Activated CD4-positive, alpha-beta memory T cell treated with anti-CD3 and anti-CD28 coated beads, Interleukin-2, amount 10 ng/mL, durations not matched to agents 7 days and 5 days (primary cell): ENCODE results near the gene TGFBR3L. TPM values are rescaled to one million over a fixed set of nuclear protein-coding genes. Genes with fewer than 3 reads are reported as not detected.

Experiments used
- CTCF ChIA-PET: fragments of 350-600 bp; sonication (Branson Sonifier 250); formaldehyde crosslinking; loops from one replicate; lab custom pipeline; 2021; ENCODE audit warnings: antibody characterized with exemption, inconsistent platforms; lab: Charles Lee
- POLR2A ChIA-PET: fragments of 350-600 bp; sonication (Branson Sonifier 250); formaldehyde crosslinking; loops from one replicate; lab custom pipeline; 2021; ENCODE audit warnings: antibody characterized with exemption; lab: Charles Lee
- DNase-seq: peaks from one replicate; pipeline ENCODE4 v3.0.0-alpha.2; 2020
- H3K27ac Mint-ChIP-seq: one replicate; pipeline ENCODE4 v1.8.0; 2021; ENCODE audit warnings: mild to moderate bottlenecking, mixed read lengths
- H3K27me3 Mint-ChIP-seq: one replicate; pipeline ENCODE4 v1.8.0; 2021; ENCODE audit warnings: mixed read lengths
- H3K36me3 Mint-ChIP-seq: one replicate; pipeline ENCODE4 v1.8.0; 2021; ENCODE audit warnings: low read depth, mixed read lengths
- H3K4me1 Mint-ChIP-seq: one replicate; pipeline ENCODE4 v1.8.0; 2021; ENCODE audit warnings: mixed read lengths
- H3K4me3 Mint-ChIP-seq: one replicate; pipeline ENCODE4 v1.8.0; 2021; ENCODE audit warnings: mild to moderate bottlenecking, mixed read lengths
- H3K9me3 Mint-ChIP-seq: one replicate; pipeline ENCODE4 v1.8.0; 2021; ENCODE audit warnings: mixed read lengths
- total RNA-seq, 2 experiments: library from RNA; stranded (reverse); gene quantifications; one replicate each; pipeline ENCODE4 v1.2.3, GENCODE V29; 2021

Gene TGFBR3L
- 1 to 10 TPM; 4.2 to 4.6 TPM for total RNA-seq

GRCh38 chr19:7914598-7915045 is at the start of gene TGFBR3L:
Gene TGFBR3L, plus strand, starts transcription at chr19:7914830.
- peaks cover 25% of the 10 kb centered on the region for H3K27me3 Mint-ChIP-seq
- peaks cover 19% of the 10 kb centered on the region for H3K4me1 Mint-ChIP-seq
- H3K9me3 Mint-ChIP-seq: no peaks in the 10 kb centered on the region
- H3K36me3 Mint-ChIP-seq: peaks cover 21% of the 10 kb centered on the region
- no peak within 1 kb of the TSS for H3K27ac Mint-ChIP-seq
- peak within 1 kb of the TSS; percentile 46 for H3K4me3 Mint-ChIP-seq
- no peak for DNase-seq
- ChIA-PET CTCF (no interaction called here), POLR2A (no interaction called here)

- no peak overlapping the region for H3K27ac Mint-ChIP-seq
- peaks cover 40% of the 10 kb centered on the region for H3K27me3 Mint-ChIP-seq
- no peaks in the 10 kb centered on the region for H3K9me3 Mint-ChIP-seq
- H3K4me3 Mint-ChIP-seq: peak overlapping the region; percentile 57
- H3K4me1 Mint-ChIP-seq: peaks cover 26% of the 10 kb centered on the region
- no peaks in the 10 kb centered on the region for H3K36me3 Mint-ChIP-seq
- DNase-seq: no peak
- POLR2A ChIA-PET: no interaction called here
- CTCF ChIA-PET: no interaction called here
These were observed 49.2 kb upstream of the TGFBR3L start for GRCh38 chr19:7865262-7865911.

- H3K27ac Mint-ChIP-seq: no peak overlapping the region
- peaks cover 39% of the 10 kb centered on the region for H3K27me3 Mint-ChIP-seq
- ChIA-PET CTCF (no interaction called here), POLR2A (no interaction called here)
- H3K4me3 Mint-ChIP-seq: no peak overlapping the region
- peaks cover 34% of the 10 kb centered on the region for H3K4me1 Mint-ChIP-seq
- DNase-seq: no peak
- no peaks in the 10 kb centered on the region for H3K36me3 Mint-ChIP-seq
- H3K9me3 Mint-ChIP-seq: no peaks in the 10 kb centered on the region
These were observed 48.1 kb upstream of the TGFBR3L start for GRCh38 chr19:7866399-7867091.

GRCh38 chr19:7867092-7867844 is 47.4 kb upstream of the TGFBR3L start:
- POLR2A ChIA-PET: no interaction called here
- Mint-ChIP-seq H3K4me1 (peaks cover 40% of the 10 kb centered on the region), H3K27me3 (peaks cover 44% of the 10 kb centered on the region), H3K36me3 (no peaks in the 10 kb centered on the region), H3K9me3 (no peaks in the 10 kb centered on the region), H3K4me3 (no peak overlapping the region), H3K27ac (no peak overlapping the region)
- no peak for DNase-seq
- CTCF ChIA-PET: interaction anchor here (0.6 to 2.5 kb wide), 2 partner anchors 36 to 134 kb away, joined by 3 to 24 read pairs; partner anchors contain the start of gene MAP2K7

GRCh38 chr19:7868326-7868670 is 46.3 kb upstream of the TGFBR3L start:
- H3K36me3 Mint-ChIP-seq: no peaks in the 10 kb centered on the region
- peaks cover 49% of the 10 kb centered on the region for H3K27me3 Mint-ChIP-seq
- ChIA-PET POLR2A (interaction anchor here (0.8 to 1.9 kb wide), 2 partner anchors 35 to 238 kb away, joined by 4 to 10 read pairs; partner anchors contain the start of genes MAP2K7, PET100 and XAB2), CTCF (interaction anchor here (1.0 to 2.5 kb wide), 12 partner anchors 9 to 300 kb away, joined by 3 to 26 read pairs (median 8); partner anchors contain the start of genes MAP2K7, SNAPC2 and TIMM44)
- DNase-seq: no peak
- H3K9me3 Mint-ChIP-seq: no peaks in the 10 kb centered on the region
- peak overlapping the region; percentile 60 for H3K4me3 Mint-ChIP-seq
- peaks cover 42% of the 10 kb centered on the region for H3K4me1 Mint-ChIP-seq
- no peak overlapping the region for H3K27ac Mint-ChIP-seq

- ChIA-PET POLR2A (interaction anchor here (0.6 to 1.9 kb wide), 9 partner anchors 11 to 800 kb away, joined by 3 to 10 read pairs (median 3); partner anchors contain the start of genes HNRNPM, MAP2K7, PET100 and SNAPC2), CTCF (interaction anchor here (0.6 to 2.5 kb wide), 25 partner anchors 8 to 503 kb away, joined by 3 to 26 read pairs (median 5); partner anchors contain the start of genes LRRC8E, MAP2K7, PET100 and SNAPC2)
- no peaks in the 10 kb centered on the region for H3K9me3 Mint-ChIP-seq
- peak overlapping the region; percentile 60 for H3K4me3 Mint-ChIP-seq
- H3K27ac Mint-ChIP-seq: no peak overlapping the region
- peaks cover 44% of the 10 kb centered on the region for H3K4me1 Mint-ChIP-seq
- no peaks in the 10 kb centered on the region for H3K36me3 Mint-ChIP-seq
- peak; percentile 82 for DNase-seq
- peaks cover 50% of the 10 kb centered on the region for H3K27me3 Mint-ChIP-seq
These were observed 45.8 kb upstream of the TGFBR3L start for GRCh38 chr19:7868671-7869452.

GRCh38 chr19:7869453-7869909 is 45.1 kb upstream of the TGFBR3L start:
- Mint-ChIP-seq H3K4me3 (peak overlapping the region; percentile 52), H3K36me3 (no peaks in the 10 kb centered on the region), H3K4me1 (peaks cover 44% of the 10 kb centered on the region), H3K27me3 (peaks cover 49% of the 10 kb centered on the region), H3K9me3 (no peaks in the 10 kb centered on the region), H3K27ac (no peak overlapping the region)
- ChIA-PET POLR2A (interaction anchor here (0.6 to 1.9 kb wide), 8 partner anchors 12 to 800 kb away, joined by 3 to 10 read pairs (median 3); partner anchors contain the start of genes HNRNPM, MAP2K7, SNAPC2 and ZNF557), CTCF (interaction anchor here (0.8 to 2.5 kb wide), 23 partner anchors 10 to 504 kb away, joined by 3 to 26 read pairs (median 5); partner anchors contain the start of genes LRRC8E, MAP2K7, PET100 and SNAPC2)
- peak; percentile 75 for DNase-seq

- peak; percentile 50 for DNase-seq
- Mint-ChIP-seq H3K4me1 (peaks cover 43% of the 10 kb centered on the region), H3K4me3 (peak overlapping the region; percentile 32), H3K9me3 (no peaks in the 10 kb centered on the region), H3K27ac (no peak overlapping the region), H3K36me3 (no peaks in the 10 kb centered on the region), H3K27me3 (peaks cover 51% of the 10 kb centered on the region)
- ChIA-PET POLR2A (interaction anchor here (1.1 to 1.9 kb wide), 6 partner anchors 13 to 575 kb away, joined by 3 to 10 read pairs (median 4); partner anchors contain the start of genes HNRNPM and MAP2K7), CTCF (interaction anchor here (0.8 to 2.5 kb wide), 23 partner anchors 9 to 504 kb away, joined by 3 to 26 read pairs (median 5); partner anchors contain the start of genes LRRC8E, MAP2K7, PET100 and SNAPC2)
These were observed 44.6 kb upstream of the TGFBR3L start for GRCh38 chr19:7869910-7870511.

- Mint-ChIP-seq H3K9me3 (no peaks in the 10 kb centered on the region), H3K36me3 (no peaks in the 10 kb centered on the region), H3K27me3 (peaks cover 44% of the 10 kb centered on the region), H3K4me3 (no peak overlapping the region), H3K4me1 (peaks cover 36% of the 10 kb centered on the region), H3K27ac (no peak overlapping the region)
- CTCF ChIA-PET: no interaction called here
- DNase-seq: peak; percentile 66
- POLR2A ChIA-PET: no interaction called here
These were observed 43.8 kb upstream of the TGFBR3L start for GRCh38 chr19:7870571-7871436.

GRCh38 chr19:7871437-7872305 is 43.0 kb upstream of the TGFBR3L start:
- POLR2A ChIA-PET: interaction anchor here (0.7 kb wide), 1 partner anchor 11 kb away, joined by 3 read pairs; no protein-coding TSS in a partner anchor
- Mint-ChIP-seq H3K4me3 (no peak overlapping the region), H3K27ac (no peak overlapping the region), H3K36me3 (no peaks in the 10 kb centered on the region), H3K9me3 (no peaks in the 10 kb centered on the region), H3K4me1 (peaks cover 36% of the 10 kb centered on the region), H3K27me3 (peaks cover 43% of the 10 kb centered on the region)
- DNase-seq: peak; percentile 81
- CTCF ChIA-PET: interaction anchor here (0.5 kb wide), 1 partner anchor 160 kb away, joined by 3 read pairs; no protein-coding TSS in a partner anchor
